Activated naive CD4-positive, alpha-beta T cell treated with anti-CD3 and anti-CD28 coated beads for 36 hours (primary cell): ENCODE measurements around the gene SIGLEC11. TPM values are rescaled to one million over a fixed set of nuclear protein-coding genes. Genes with fewer than 3 reads are reported as not detected.

Experiments used
- CTCF ChIA-PET: fragments of 350-600 bp; sonication (Branson Sonifier 250); formaldehyde crosslinking; loops from one replicate; lab custom pipeline; 2021; ENCODE audit warnings: antibody characterized with exemption; lab: Charles Lee
- DNase-seq: peaks from one replicate; pipeline ENCODE4 v3.0.0-alpha.2; 2020
- H3K27ac Mint-ChIP-seq: one replicate; pipeline ENCODE4 v1.8.0; 2021; ENCODE audit warnings: mild to moderate bottlenecking, mixed read lengths
- H3K27me3 Mint-ChIP-seq: one replicate; pipeline ENCODE4 v1.8.0; 2021; ENCODE audit warnings: low read depth, mixed read lengths
- H3K36me3 Mint-ChIP-seq: one replicate; pipeline ENCODE4 v1.8.0; 2021; ENCODE audit warnings: low read depth, mixed read lengths
- H3K4me1 Mint-ChIP-seq: one replicate; pipeline ENCODE4 v1.8.0; 2021; ENCODE audit warnings: low read depth, mixed read lengths
- H3K4me3 Mint-ChIP-seq: one replicate; pipeline ENCODE4 v1.8.0; 2021; ENCODE audit warnings: mild to moderate bottlenecking, moderate library complexity, mixed read lengths
- H3K9me3 Mint-ChIP-seq: one replicate; pipeline ENCODE4 v1.8.0; 2021; ENCODE audit warnings: mixed read lengths
- intact Hi-C: fragments of 100-400 bp; cut with micrococcal nuclease; formaldehyde crosslinking; loops from one replicate; pipeline ENCODE4 v1.15.1; 2023
- total RNA-seq, 2 experiments: library from RNA; stranded (reverse); gene quantifications; one replicate each; pipeline ENCODE4 v1.2.3, GENCODE V29; 2021

SIGLEC11 gene
- total RNA-seq, 2 experiments from 2014 or later: not detected

DNA sequence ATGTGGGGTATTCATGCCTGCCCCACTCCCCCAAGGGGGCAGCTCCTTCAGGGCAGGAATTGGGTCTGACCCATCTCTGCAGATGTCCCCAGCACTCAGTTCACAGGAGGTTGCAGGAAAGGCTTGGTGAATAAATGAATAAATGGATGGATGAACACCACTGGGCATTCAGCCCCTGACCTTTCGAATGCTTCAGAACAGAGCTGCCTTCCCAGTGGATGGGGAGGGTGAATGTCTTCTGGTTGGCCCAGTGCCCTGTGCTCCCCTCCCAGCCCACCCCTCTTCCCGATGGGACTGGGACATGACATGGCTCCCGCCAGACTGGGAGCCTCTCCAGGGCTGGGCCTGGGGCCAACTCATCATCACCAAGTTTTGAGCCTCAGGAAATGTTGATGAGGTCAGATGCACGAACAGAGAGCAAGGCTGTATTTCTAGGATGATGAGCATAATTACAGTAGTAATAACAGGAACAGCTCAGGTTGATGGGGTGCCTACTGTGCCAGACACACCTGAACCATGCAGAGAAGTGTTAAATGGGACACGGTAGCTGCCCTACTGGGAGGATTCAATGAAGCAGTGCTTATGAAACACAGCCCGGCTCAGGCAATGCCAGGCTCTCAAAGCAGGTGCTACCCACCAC is 38.5 kb upstream of the SIGLEC11 start:
- intact Hi-C loops: no loop called here
- H3K4me3 Mint-ChIP-seq: no peak overlapping the region
- DNase-seq: no peak
- H3K27ac Mint-ChIP-seq: no peak overlapping the region
- H3K9me3 Mint-ChIP-seq: no peaks in the 10 kb centered on the region
- H3K4me1 Mint-ChIP-seq: peaks cover 6% of the 10 kb centered on the region
- peaks cover 28% of the 10 kb centered on the region for H3K36me3 Mint-ChIP-seq
- H3K27me3 Mint-ChIP-seq: no peaks in the 10 kb centered on the region
- CTCF ChIA-PET: no interaction called here

DNA sequence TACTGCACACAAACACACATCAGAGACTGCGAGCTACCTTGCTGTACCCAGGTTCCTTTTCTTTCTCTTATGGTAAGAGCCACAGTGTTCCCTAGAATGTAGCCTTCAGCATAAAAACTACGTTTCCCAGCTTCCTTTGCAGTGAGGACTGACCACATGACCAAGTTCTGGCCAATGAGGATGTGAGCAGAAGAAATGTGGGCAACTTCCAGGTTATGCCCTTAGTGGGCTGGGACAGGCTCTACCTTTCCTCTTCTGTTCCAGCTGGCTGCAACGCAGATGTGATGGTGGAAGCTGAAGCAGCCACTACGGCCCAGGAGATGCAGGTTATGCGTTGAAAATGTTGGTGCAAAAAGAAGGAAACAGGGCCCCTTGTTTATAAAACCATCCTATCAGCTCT is 36.7 kb upstream of the SIGLEC11 start:
- H3K27ac Mint-ChIP-seq: no peak overlapping the region
- no peaks in the 10 kb centered on the region for H3K27me3 Mint-ChIP-seq
- H3K4me1 Mint-ChIP-seq: no peaks in the 10 kb centered on the region
- no peak overlapping the region for H3K4me3 Mint-ChIP-seq
- H3K36me3 Mint-ChIP-seq: peaks cover 22% of the 10 kb centered on the region
- peak; percentile 15 for DNase-seq
- CTCF ChIA-PET: no interaction called here
- no peaks in the 10 kb centered on the region for H3K9me3 Mint-ChIP-seq
- intact Hi-C loops: no loop called here

DNA sequence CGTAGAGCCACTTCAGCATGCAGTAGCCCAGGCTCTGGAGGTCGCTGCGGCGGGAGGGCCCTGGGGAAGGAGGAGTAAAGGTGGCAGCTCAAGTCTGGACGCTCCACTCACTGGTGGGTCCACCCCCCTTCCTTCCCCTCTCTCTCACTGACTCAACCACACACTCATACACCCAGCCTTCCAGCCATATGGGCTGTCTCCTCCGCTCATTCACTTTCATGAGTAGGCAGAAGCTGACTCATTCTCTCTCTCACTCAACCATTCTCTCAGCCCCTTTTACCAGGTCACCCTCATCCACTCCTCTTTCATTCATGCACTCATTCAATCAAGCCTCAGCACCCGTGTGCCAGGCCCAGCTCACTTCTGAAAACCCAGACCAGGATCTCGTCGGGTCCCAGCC is 27.5 kb upstream of the SIGLEC11 start:
- H3K36me3 Mint-ChIP-seq: peaks cover 27% of the 10 kb centered on the region
- peak; percentile 22 for DNase-seq
- intact Hi-C loops: loop anchor here (10.0 kb wide), 1 partner anchor 124 kb away; the partner anchor contains the start of gene PNKP

DNA sequence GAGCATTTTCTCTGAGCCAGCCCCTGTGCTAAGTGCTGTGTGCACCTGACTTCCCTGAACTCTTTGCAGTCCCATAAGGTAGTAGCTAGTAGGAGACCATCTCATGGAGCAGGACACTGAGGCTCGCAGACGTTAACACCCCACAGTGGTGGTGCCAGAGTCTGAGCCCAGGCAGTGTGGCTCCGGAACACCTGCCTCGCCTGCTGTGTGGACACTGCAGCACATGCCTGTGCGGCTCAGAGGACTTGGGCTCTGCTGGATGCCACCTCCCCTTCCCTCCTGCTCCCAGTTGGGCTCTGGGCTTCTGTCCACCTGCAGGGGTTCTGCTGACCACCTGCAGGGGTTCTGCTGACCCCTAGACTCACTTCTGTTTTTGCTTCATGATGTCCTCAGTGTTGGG is 27.0 kb upstream of the SIGLEC11 start:
- no peaks in the 10 kb centered on the region for H3K9me3 Mint-ChIP-seq
- no peak for DNase-seq
- H3K27ac Mint-ChIP-seq: no peak overlapping the region
- H3K36me3 Mint-ChIP-seq: peaks cover 27% of the 10 kb centered on the region
- peaks cover 11% of the 10 kb centered on the region for H3K4me1 Mint-ChIP-seq
- intact Hi-C loops: loop anchor here (10.0 kb wide), 1 partner anchor 123 kb away; the partner anchor contains the start of gene PNKP
- no peaks in the 10 kb centered on the region for H3K27me3 Mint-ChIP-seq
- CTCF ChIA-PET: interaction anchor here (0.6 to 1.8 kb wide), 2 partner anchors 37 to 57 kb away, joined by 3 read pairs; no protein-coding TSS in a partner anchor
- H3K4me3 Mint-ChIP-seq: no peak overlapping the region

More for the DNA sequence above, 27.5 kb upstream of the SIGLEC11 start:
- CTCF ChIA-PET: interaction anchor here (0.6 kb wide), 1 partner anchor 38 kb away, joined by 3 read pairs; no protein-coding TSS in a partner anchor
- Mint-ChIP-seq H3K4me1 (peaks cover 11% of the 10 kb centered on the region), H3K9me3 (no peaks in the 10 kb centered on the region), H3K27ac (no peak overlapping the region), H3K4me3 (no peak overlapping the region), H3K27me3 (no peaks in the 10 kb centered on the region)

DNA sequence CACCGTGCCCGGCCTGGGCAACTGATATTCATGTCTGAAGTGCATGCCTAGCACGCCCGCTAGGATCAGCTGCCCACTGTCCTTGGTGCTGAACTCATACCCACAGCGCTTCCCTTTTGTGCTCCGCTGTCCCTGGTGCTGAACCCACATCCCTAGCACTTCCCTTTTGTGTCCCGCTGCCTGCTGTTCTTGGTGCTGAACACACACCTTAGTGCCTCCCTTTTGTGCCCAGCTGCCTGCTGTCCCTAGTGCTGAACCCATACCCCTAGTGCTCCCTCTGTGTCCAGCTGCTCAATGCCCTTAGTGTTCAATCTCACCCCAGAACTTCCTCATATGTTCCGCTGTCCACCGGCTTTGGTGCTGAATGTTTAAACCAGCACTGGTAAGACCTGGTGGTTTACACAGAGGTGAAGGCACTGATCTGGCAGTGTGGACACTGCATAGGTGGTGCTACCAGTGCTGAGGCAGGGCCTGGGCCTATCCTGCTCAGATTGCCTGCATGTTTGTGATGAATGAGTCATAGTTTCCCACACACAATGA is 26.3 kb upstream of the SIGLEC11 start:
- Mint-ChIP-seq H3K4me3 (no peak overlapping the region), H3K27me3 (no peaks in the 10 kb centered on the region), H3K36me3 (peaks cover 24% of the 10 kb centered on the region), H3K9me3 (no peaks in the 10 kb centered on the region), H3K4me1 (peaks cover 11% of the 10 kb centered on the region), H3K27ac (no peak overlapping the region)
- intact Hi-C loops: loop anchor here (1.0 to 10.0 kb wide), 3 partner anchors 38 to 220 kb away; partner anchors contain the start of genes AP2A1, PNKP and VRK3
- CTCF ChIA-PET: interaction anchor here (0.5 to 1.8 kb wide), 2 partner anchors 56 to 259 kb away, joined by 3 read pairs; no protein-coding TSS in a partner anchor
- DNase-seq: peak; percentile 93

DNA sequence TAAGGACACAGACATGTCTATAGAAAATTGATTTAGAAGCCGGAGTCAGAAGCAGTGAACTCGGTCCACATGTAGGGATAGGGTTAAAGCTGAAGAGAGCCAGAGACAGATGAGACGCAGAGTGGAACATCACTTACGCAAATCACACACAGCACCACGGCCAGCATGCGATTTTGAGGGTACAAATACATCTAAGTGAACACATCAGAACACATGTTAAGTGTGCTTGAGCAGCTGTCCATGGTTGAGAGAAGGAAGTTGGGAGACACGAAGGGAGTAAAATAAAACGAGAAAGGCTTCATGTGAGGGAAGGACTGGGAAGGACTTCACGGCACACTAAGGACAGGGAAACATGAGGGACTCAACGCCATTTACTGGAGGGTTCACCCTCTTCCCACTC is 25.4 kb upstream of the SIGLEC11 start:
- no peak for DNase-seq
- H3K36me3 Mint-ChIP-seq: peaks cover 24% of the 10 kb centered on the region
- no peak overlapping the region for H3K4me3 Mint-ChIP-seq
- H3K27ac Mint-ChIP-seq: no peak overlapping the region
- H3K9me3 Mint-ChIP-seq: no peaks in the 10 kb centered on the region
- H3K27me3 Mint-ChIP-seq: no peaks in the 10 kb centered on the region
- intact Hi-C loops: loop anchor here (2.0 to 10.0 kb wide), 2 partner anchors 122 to 220 kb away; partner anchors contain the start of genes AP2A1 and PNKP
- peaks cover 11% of the 10 kb centered on the region for H3K4me1 Mint-ChIP-seq
- CTCF ChIA-PET: interaction anchor here (1.0 to 4.0 kb wide), 3 partner anchors 32 to 56 kb away, joined by 3 to 39 read pairs (median 3); no protein-coding TSS in a partner anchor

DNA sequence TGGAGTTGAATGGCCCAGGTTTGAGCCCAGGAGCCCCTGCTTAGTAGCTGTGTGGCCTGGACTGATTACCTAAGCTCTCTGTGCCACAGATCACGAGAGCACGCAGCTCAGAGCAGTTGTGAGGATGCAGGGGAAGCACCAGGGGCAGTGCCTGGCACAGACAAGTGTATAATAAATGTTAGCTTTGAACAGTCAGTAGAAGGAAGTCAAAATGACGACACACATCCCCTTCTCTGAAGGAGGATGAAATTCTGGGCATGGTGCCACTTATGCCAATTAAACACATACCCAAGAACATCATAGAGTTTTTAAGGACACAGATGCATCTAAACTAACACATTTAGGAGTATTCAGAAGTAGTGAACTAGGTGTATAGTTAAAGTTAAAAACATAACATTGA is 24.9 kb upstream of the SIGLEC11 start:
- CTCF ChIA-PET: interaction anchor here (1.0 to 4.0 kb wide), 3 partner anchors 32 to 69 kb away, joined by 3 to 39 read pairs (median 3); no protein-coding TSS in a partner anchor
- no peak overlapping the region for H3K4me3 Mint-ChIP-seq
- intact Hi-C loops: loop anchor here (2.0 to 10.0 kb wide), 2 partner anchors 121 to 219 kb away; partner anchors contain the start of genes AP2A1 and PNKP
- peaks cover 11% of the 10 kb centered on the region for H3K4me1 Mint-ChIP-seq
- no peak for DNase-seq
- H3K27ac Mint-ChIP-seq: no peak overlapping the region
- H3K9me3 Mint-ChIP-seq: no peaks in the 10 kb centered on the region
- peaks cover 22% of the 10 kb centered on the region for H3K36me3 Mint-ChIP-seq
- H3K27me3 Mint-ChIP-seq: no peaks in the 10 kb centered on the region

DNA sequence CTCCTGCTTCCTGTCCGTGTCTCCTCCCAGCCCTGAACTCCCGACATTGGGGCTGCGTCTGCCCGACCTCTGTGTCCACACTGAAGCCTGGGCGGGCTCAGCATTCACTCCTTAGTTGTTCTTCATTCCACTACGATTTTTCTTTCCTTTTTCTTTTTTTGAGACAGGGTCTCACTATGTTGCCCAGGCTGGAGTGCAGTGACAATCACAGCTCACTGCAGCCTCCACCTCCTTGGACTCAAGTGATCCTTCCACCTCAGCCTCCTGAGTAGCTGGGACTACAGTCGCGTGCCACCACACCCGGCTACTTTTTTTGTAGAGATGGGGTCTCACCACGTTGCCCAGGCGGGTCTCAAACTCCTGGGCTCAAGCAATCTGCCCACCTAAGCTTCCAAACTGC is 23.5 kb upstream of the SIGLEC11 start:
- Mint-ChIP-seq H3K27me3 (no peaks in the 10 kb centered on the region), H3K4me1 (peaks cover 11% of the 10 kb centered on the region), H3K4me3 (no peak overlapping the region), H3K9me3 (no peaks in the 10 kb centered on the region), H3K27ac (no peak overlapping the region), H3K36me3 (peaks cover 22% of the 10 kb centered on the region)
- no peak for DNase-seq
- intact Hi-C loops: loop anchor here (10.0 kb wide), 1 partner anchor 120 kb away; the partner anchor contains the start of gene PNKP
- CTCF ChIA-PET: interaction anchor here (1.0 to 4.0 kb wide), 5 partner anchors 9 to 73 kb away, joined by 3 to 39 read pairs (median 6); no protein-coding TSS in a partner anchor

DNA sequence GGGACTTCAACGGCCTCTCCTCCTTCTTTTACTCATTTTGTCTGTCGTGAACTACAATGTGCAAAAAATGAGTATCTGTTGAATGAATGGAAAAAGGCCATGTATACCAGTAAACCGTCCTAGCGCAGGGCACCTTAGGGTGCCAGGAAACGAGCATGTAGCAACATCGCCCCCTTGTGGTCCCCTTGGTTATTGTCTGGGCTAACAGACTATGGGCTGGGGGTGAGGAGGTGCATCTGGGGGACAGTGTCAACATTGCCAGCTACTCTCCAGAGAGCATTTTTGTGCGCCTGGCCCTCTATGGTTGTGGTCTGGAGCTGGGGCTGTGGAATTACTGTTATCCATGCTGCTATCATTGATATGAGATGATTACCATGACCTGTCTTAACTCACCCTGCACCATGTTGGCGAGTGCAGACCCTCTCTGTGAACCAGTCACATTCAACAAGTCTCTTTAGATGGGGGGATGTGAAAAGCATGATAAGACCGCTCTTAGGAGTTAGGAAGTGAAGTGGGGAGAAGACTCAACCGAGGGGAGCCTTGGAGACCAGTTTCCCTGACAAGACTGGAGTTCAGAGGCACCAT is 22.8 kb upstream of the SIGLEC11 start:
- Mint-ChIP-seq H3K27me3 (no peaks in the 10 kb centered on the region), H3K36me3 (peaks cover 18% of the 10 kb centered on the region), H3K4me3 (no peak overlapping the region), H3K27ac (no peak overlapping the region), H3K9me3 (no peaks in the 10 kb centered on the region), H3K4me1 (peaks cover 9% of the 10 kb centered on the region)
- intact Hi-C loops: loop anchor here (1.0 to 10.0 kb wide), 3 partner anchors 46 to 267 kb away; partner anchors contain the start of gene PNKP
- peak; percentile 90 for DNase-seq
- CTCF ChIA-PET: interaction anchor here (0.6 to 4.0 kb wide), 7 partner anchors 9 to 164 kb away, joined by 3 to 39 read pairs (median 5); no protein-coding TSS in a partner anchor

DNA sequence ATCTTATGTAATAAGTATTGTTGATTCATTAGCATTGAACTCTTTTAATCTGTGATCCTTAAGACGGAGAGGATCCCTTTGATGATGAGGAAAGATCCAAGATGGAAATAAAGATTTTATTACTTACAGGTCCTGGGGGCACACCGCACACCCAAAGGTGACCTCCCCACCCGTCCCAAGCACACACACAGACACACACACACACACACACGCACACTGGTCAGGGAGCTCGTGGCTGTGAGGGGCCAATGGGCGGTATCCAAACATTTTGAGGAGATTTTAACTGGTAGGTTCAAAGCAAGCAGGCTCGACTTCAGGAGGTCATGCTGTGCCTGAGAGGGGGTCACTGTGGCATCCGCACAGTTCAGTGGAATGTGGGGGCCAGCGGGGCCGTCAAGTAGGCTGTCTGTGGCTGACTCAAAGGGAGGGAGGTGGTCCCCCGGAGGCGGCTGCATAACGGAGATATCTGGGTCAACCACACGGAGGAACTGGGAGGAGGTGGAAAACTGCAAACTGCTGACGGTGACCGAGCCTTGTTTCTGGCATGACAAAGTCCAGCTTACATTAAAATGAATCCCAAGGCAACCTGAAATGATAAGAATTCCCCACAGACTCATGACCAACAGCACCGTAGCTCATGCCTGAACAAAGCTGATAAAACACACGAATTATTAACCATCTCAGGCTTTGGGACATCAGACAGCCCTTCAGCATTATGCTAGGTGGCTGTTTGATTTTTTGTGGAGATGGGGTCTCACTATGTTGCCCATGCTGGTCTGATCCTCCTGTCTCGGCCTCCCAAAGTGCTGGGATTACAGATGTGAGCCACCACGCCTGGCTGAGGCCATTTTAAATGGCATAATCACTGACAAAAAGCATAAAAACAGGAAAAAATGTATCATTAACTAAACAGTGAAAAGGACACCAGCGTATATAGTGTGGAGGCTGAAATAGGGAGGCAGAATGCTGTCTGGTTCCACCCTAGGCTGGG is 20.9 kb upstream of the SIGLEC11 start:
- CTCF ChIA-PET: interaction anchor here (0.7 to 4.0 kb wide), 3 partner anchors 43 to 301 kb away, joined by 3 to 39 read pairs (median 5); no protein-coding TSS in a partner anchor
- H3K27ac Mint-ChIP-seq: no peak overlapping the region
- no peak for DNase-seq
- intact Hi-C loops: loop anchor here (2.0 to 10.0 kb wide), 2 partner anchors 117 to 265 kb away; partner anchors contain the start of gene PNKP
- no peaks in the 10 kb centered on the region for H3K9me3 Mint-ChIP-seq
- H3K4me3 Mint-ChIP-seq: no peak overlapping the region
- H3K4me1 Mint-ChIP-seq: no peaks in the 10 kb centered on the region
- H3K27me3 Mint-ChIP-seq: no peaks in the 10 kb centered on the region
- peaks cover 7% of the 10 kb centered on the region for H3K36me3 Mint-ChIP-seq

DNA sequence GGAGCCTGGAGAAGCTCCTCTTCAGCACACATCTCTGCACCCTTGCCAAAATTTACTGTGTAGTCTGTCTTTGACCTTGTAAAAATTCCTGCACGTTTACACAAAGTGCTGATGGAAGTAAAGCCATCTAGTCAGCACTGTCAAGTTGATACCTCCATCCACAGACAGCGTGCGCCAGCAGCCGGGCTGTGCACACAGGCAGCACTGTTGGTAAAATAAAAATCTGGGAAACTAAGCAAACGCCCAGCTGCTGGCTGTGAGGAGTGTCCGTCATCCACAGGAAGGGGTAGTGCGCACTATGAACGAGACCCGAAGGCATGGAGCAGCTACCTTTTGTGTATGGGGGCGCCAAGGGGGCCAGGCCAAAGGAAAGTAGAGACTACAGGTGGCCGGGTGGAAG is 17.4 kb upstream of the SIGLEC11 start:
- H3K27ac Mint-ChIP-seq: no peak overlapping the region
- H3K9me3 Mint-ChIP-seq: no peaks in the 10 kb centered on the region
- H3K36me3 Mint-ChIP-seq: no peaks in the 10 kb centered on the region
- no peaks in the 10 kb centered on the region for H3K4me1 Mint-ChIP-seq
- CTCF ChIA-PET: interaction anchor here (0.6 to 2.5 kb wide), 2 partner anchors 23 to 40 kb away, joined by 3 to 18 read pairs; no protein-coding TSS in a partner anchor
- intact Hi-C loops: no loop called here
- DNase-seq: no peak
- no peaks in the 10 kb centered on the region for H3K27me3 Mint-ChIP-seq
- no peak overlapping the region for H3K4me3 Mint-ChIP-seq
